GM10266 (cell line): ENCODE data around the gene ROR1.

Experiments
- DNase-seq: peaks from one replicate; pipeline ENCODE4 v3.0.0; 2012; ENCODE audit errors: extremely low spot score
- TF ChIP-seq, protein P1 (sequence below): IDR thresholded peaks from 2 replicates; pipeline ENCODE4 v1.5.1; 2012; ENCODE audit warnings: mild to moderate bottlenecking, low read depth; ENCODE audit not compliant: control insufficient read depth, insufficient read depth; ENCODE audit errors: missing control alignments

Gene ROR1

DNA sequence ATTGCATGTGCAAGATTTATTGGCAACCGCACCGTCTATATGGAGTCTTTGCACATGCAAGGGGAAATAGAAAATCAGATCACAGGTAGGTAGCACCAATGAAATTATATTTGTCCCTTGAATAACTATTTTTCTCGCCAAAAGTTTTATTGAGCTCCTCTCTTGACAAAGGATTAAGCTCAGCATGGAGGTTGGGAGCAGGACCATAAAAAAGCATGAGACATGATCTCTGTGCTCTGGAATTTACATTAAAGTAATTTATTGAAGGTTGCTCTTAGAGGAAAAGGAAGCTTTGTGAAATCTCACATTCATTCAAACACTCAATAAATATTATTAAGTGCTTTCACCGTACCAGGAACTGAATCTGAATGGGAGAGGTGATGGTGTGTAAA is 363.6 kb downstream of the ROR1 start:
- TF ChIP-seq, protein P1, sequence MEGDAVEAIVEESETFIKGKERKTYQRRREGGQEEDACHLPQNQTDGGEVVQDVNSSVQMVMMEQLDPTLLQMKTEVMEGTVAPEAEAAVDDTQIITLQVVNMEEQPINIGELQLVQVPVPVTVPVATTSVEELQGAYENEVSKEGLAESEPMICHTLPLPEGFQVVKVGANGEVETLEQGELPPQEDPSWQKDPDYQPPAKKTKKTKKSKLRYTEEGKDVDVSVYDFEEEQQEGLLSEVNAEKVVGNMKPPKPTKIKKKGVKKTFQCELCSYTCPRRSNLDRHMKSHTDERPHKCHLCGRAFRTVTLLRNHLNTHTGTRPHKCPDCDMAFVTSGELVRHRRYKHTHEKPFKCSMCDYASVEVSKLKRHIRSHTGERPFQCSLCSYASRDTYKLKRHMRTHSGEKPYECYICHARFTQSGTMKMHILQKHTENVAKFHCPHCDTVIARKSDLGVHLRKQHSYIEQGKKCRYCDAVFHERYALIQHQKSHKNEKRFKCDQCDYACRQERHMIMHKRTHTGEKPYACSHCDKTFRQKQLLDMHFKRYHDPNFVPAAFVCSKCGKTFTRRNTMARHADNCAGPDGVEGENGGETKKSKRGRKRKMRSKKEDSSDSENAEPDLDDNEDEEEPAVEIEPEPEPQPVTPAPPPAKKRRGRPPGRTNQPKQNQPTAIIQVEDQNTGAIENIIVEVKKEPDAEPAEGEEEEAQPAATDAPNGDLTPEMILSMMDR: no peak
- DNase-seq: no peak

DNA sequence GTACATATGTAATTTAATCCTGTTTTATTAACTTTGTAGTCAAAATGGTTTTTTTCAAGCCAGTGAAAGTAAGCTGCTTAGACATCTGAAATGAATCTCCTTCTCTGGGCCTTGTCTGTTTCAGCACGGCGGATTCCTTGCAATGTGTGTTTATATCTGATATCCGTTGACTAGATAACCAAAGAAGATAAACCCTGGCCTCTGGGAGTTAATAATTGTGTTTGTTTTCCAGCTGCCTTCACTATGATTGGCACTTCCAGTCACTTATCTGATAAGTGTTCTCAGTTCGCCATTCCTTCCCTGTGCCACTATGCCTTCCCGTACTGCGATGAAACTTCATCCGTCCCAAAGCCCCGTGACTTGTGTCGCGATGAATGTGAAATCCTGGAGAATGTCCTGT is 366.1 kb downstream of the ROR1 start:
- TF ChIP-seq, protein P1: no peak
- DNase-seq: no peak

DNA sequence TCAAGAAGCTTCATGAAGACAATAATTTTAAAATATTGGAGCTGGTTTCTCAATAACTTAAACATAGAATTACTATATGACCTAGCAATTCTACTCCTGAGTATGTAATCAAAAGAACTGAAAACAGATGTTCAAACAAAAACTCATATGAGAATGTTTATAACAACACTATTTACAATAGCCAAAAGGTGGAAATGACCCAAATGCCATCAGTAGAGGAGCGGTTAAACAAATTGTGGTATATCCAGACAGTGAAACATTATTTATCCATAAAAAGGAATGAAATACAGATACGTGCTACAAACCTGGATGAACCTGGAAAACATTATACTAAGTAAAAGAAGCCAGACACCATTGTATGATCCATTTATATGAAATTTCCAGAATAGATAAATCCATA is 366.8 kb downstream of the ROR1 start:
- TF ChIP-seq, protein P1: no peak
- no peak for DNase-seq

DNA sequence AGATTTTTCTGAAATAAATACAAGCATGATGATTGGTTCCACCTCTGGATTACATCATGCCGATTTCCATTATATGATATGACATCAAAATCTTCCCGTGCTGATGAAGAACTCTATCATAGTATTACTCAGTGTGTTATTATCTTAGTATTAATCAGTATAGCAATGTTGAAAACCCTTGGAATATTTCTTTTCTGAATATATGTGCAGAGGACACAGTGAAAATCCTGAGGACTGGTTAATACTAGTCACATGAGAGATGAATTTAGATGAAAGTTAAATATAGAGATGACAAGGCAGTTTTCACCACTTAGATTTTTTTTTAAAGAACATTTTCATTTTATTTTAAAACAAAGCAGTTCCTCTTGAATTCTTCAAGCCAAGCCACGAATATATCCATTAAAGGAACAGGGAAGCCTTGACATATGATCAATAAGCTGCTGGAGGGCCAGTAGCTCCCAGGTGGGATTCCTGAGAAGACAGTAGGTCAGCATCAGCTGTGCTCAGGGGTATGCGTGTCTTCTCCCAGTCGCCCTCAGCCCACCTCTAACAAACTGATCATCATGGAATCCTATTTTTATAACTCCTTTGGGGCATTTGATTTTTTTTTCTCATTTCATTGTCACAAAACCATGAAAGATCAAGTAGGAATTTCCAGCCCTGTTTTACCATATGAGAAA is 373.4 kb downstream of the ROR1 start:
- no peak for DNase-seq
- TF ChIP-seq, protein P1: no peak

DNA sequence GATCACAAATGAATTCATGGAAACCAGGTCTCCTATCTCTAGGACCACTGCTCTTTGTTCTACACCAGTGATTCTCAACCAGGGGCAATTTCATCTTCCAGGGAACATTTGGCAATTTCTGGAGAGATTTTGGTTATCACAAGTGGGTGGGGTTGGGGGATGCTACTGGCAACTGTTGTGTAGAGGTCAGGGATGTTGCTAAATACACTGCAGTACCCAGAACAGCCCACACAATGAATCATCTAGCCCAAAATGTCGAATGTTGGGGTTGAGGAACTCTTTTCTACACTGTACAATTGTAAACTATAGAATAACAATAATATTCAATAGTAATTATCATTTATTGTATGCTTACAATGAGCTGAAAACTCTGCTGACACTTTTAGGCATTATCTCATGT is 373.9 kb downstream of the ROR1 start:
- no peak for DNase-seq
- TF ChIP-seq, protein P1: no peak

DNA sequence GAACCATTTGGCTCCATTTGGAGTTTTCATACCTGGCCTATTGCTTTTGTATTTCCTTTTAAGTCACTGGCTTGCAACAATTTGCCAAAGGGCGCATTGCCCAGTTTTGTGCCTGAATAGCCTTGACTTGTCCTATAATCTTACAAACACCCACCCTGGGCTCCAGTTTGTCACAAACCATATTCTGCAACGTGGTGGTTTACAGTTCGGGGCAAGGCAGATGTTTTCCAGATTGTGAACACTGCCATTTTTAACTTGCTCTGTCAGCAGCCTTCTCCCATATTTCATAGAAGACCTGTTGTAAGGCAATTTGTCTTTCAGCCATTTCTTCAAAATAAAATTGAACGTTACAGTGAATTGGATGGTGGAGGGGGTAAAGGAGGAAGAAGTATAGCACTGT is 376.4 kb downstream of the ROR1 start:
- no peak for DNase-seq
- TF ChIP-seq, protein P1: no peak

DNA sequence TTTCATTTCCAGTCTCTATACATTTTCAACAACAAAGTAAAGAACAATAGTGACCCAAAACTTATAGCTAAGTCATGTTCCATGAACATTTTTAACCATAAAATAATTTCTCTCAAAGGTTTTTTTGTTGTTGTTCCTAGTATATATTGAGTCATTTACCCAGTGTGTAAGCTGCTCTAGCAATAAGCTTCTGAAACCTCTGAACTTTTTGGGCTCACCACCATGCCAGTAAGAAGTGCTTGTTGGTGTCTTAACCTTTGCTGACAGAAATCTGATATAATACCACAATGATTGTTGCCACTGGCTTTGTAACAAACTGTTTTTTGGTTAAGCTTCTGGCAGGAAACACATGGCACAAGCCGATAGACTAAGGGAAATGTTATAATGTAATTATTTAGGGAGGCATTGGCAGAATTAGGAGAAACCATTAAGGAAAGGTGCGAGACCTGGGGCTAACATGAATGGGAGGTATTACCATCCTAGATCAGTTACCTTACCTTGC is 377.0 kb downstream of the ROR1 start:
- no peak for DNase-seq
- TF ChIP-seq, protein P1: no peak
